RKO (cell line): ENCODE data around the gene C3orf22.
"Not testable (repeated sequence)": the region's sequence is repeated elsewhere in the genome, so short reads cannot be mapped to it uniquely, and the experiment has no call there.

Experiments
- DNase-seq: peaks from one replicate; pipeline ENCODE4 v3.0.0-alpha.2; 2016; ENCODE audit warnings: low spot score

The C3orf22 gene

GRCh38 chr3:126542340-126543241 is 16.1 kb downstream of the C3orf22 start:
- no peak for DNase-seq

GRCh38 chr3:126541628-126542339 is 16.9 kb downstream of the C3orf22 start:
- DNase-seq, result no peak

- no peak for DNase-seq
These were observed 17.6 kb downstream of the C3orf22 start for GRCh38 chr3:126540951-126541627.

- peak; percentile 93 for DNase-seq
These were observed 18.3 kb downstream of the C3orf22 start for GRCh38 chr3:126540342-126540849.

GRCh38 chr3:126539558-126540250 is 19.0 kb downstream of the C3orf22 start:
- DNase-seq, result no peak

- DNase-seq, result no peak
These were observed 19.8 kb downstream of the C3orf22 start for GRCh38 chr3:126538966-126539365.

GRCh38 chr3:126538316-126538715 is 20.4 kb downstream of the C3orf22 start:
- no peak for DNase-seq

GRCh38 chr3:126537730-126538281 is 20.9 kb downstream of the C3orf22 start:
- DNase-seq, result no peak

GRCh38 chr3:126537116-126537729 is 21.5 kb downstream of the C3orf22 start:
- DNase-seq, result no peak

GRCh38 chr3:126536126-126536525 is 22.6 kb downstream of the C3orf22 start:
- no peak for DNase-seq

- no peak for DNase-seq
These were observed 23.1 kb downstream of the C3orf22 start for GRCh38 chr3:126535636-126536035.

- not testable (repeated sequence) for DNase-seq
These were observed 24.0 kb downstream of the C3orf22 start for GRCh38 chr3:126534716-126535115.

GRCh38 chr3:126533506-126533905 is 25.2 kb downstream of the C3orf22 start:
- no peak for DNase-seq

- no peak for DNase-seq
These were observed 27.7 kb downstream of the C3orf22 start for GRCh38 chr3:126531051-126531330.

- DNase-seq, result no peak
These were observed 28.3 kb downstream of the C3orf22 start for GRCh38 chr3:126530171-126531050.

GRCh38 chr3:126529585-126530170 is 29.1 kb downstream of the C3orf22 start:
- DNase-seq, result no peak

GRCh38 chr3:126528800-126529541 is 29.8 kb downstream of the C3orf22 start:
- DNase-seq, result no peak

- no peak for DNase-seq
These were observed 30.3 kb downstream of the C3orf22 start for GRCh38 chr3:126528419-126528799.
